Neural progenitor cell (in vitro differentiated cells): ENCODE measurements around the gene RAB9A. TPM values are rescaled to one million over a fixed set of nuclear protein-coding genes. Genes with fewer than 3 reads are reported as not detected.

Source experiments
- DNase-seq: peaks from one replicate; pipeline ENCODE4 v3.0.0-alpha.2; 2016; ENCODE audit warnings: low spot score
- H2AFZ ChIP-seq: fragments of 200-600 bp; sonication (generic); replicated peaks from 2 replicates; pipeline ENCODE4 v1.6.1; 2016; ENCODE audit warnings: antibody characterized with exemption
- H3F3A ChIP-seq: fragments of 200-600 bp; sonication (generic); 2 replicates; pipeline ENCODE4 v1.6.1; 2016; ENCODE audit warnings: antibody characterized with exemption, low read depth
- H3K27ac ChIP-seq: fragments of 200-600 bp; sonication (generic); 2 replicates; pipeline ENCODE4 v1.5.1; 2016; ENCODE audit warnings: mild to moderate bottlenecking
- H3K27me3 ChIP-seq: fragments of 200-600 bp; sonication (generic); 2 replicates; pipeline ENCODE4 v1.6.1; 2016; ENCODE audit warnings: mild to moderate bottlenecking, moderate library complexity
- H3K36me3 ChIP-seq: fragments of 200-600 bp; sonication (generic); 2 replicates; pipeline ENCODE4 v1.5.1; 2016
- H3K4me1 ChIP-seq: fragments of 200-600 bp; sonication (generic); 2 replicates; pipeline ENCODE4 v1.6.1; 2016; ENCODE audit warnings: mixed run types
- H3K4me2 ChIP-seq: fragments of 200-600 bp; sonication (generic); 2 replicates; pipeline ENCODE4 v1.6.1; 2016
- H3K4me3 ChIP-seq: fragments of 200-600 bp; sonication (generic); 2 replicates; pipeline ENCODE4 v1.5.1; 2016
- H3K79me2 ChIP-seq: fragments of 200-600 bp; sonication (generic); 2 replicates; pipeline ENCODE4 v1.6.1; 2016; ENCODE audit warnings: low read depth
- H3K9ac ChIP-seq: fragments of 200-600 bp; sonication (generic); 2 replicates; pipeline ENCODE4 v1.6.1; 2016
- H3K9me3 ChIP-seq: fragments of 200-600 bp; sonication (generic); 2 replicates; pipeline ENCODE4 v1.5.1; 2016; ENCODE audit warnings: low read depth
- H4K20me1 ChIP-seq: fragments of 200-600 bp; sonication (generic); 2 replicates; pipeline ENCODE4 v1.6.1; 2016; ENCODE audit warnings: low read depth
- H3K27ac Mint-ChIP-seq: 3 replicates; pipeline ENCODE4 v1.8.0; 2021; ENCODE audit warnings: mixed read lengths
- H3K27me3 Mint-ChIP-seq: 2 replicates; pipeline ENCODE4 v1.8.0; 2022; ENCODE audit warnings: low read depth, mild to moderate bottlenecking, inconsistent platforms, moderate library complexity, mixed read lengths; ENCODE audit not compliant: insufficient read depth
- H3K36me3 Mint-ChIP-seq: 3 replicates; pipeline ENCODE4 v1.8.0; 2021; ENCODE audit warnings: mixed read lengths
- H3K4me1 Mint-ChIP-seq: 3 replicates; pipeline ENCODE4 v1.8.0; 2021; ENCODE audit warnings: mixed read lengths
- H3K4me3 Mint-ChIP-seq: 3 replicates; pipeline ENCODE4 v1.8.0; 2021; ENCODE audit warnings: mild to moderate bottlenecking, moderate library complexity, mixed read lengths
- H3K9me3 Mint-ChIP-seq: 3 replicates; pipeline ENCODE4 v1.8.0; 2020; ENCODE audit warnings: mixed read lengths
- CTCF ChIP-seq: fragments of 200-600 bp; sonication (generic); IDR thresholded peaks from 2 replicates; pipeline ENCODE4 v1.5.1; 2017; ENCODE audit warnings: antibody characterized with exemption, mild to moderate bottlenecking
- EZH2 ChIP-seq: fragments of 200-600 bp; sonication (generic); IDR thresholded peaks from 2 replicates; pipeline ENCODE4 v1.6.1; 2017; ENCODE audit warnings: antibody characterized with exemption, mild to moderate bottlenecking, moderate library complexity
- EZH2phosphoT487 ChIP-seq: fragments of 200-600 bp; sonication (generic); IDR thresholded peaks from 2 replicates; pipeline ENCODE4 v1.6.1; 2017; ENCODE audit warnings: antibody characterized with exemption
- total RNA-seq: library from RNA; depleted of rRNA; stranded (reverse); fragments of >200 nt; gene quantifications from 2 replicates; pipeline ENCODE4 v1.2.3, GENCODE V29; 2015; ENCODE audit warnings: low replicate concordance

Gene RAB9A
- total RNA-seq, 1 donor from 2014 or later, result 30.5 TPM

GRCh38 chrX:13697455-13697854 lies 8.5 kb downstream of the RAB9A start:
- H3K36me3 ChIP-seq, result no peaks in the 10 kb centered on the region
- H3K79me2 ChIP-seq, result peaks cover 98% of the 10 kb centered on the region
- H3F3A ChIP-seq, result no peaks in the 10 kb centered on the region
- DNase-seq, result no peak
- no peak for TF ChIP-seq EZH2phosphoT487
- no peak for TF ChIP-seq EZH2
- no peak for TF ChIP-seq CTCF
- H2AFZ ChIP-seq, result no peak overlapping the region
- no peak overlapping the region for H3K9ac ChIP-seq
- H3K4me2 ChIP-seq, result no peak overlapping the region
- peaks cover 18% of the 10 kb centered on the region for H3K4me1 Mint-ChIP-seq
- no peak overlapping the region for H3K4me3 ChIP-seq
- H3K9me3 Mint-ChIP-seq, result no peaks in the 10 kb centered on the region
- no peak overlapping the region for H3K27ac ChIP-seq
- no peak overlapping the region for H3K4me3 Mint-ChIP-seq
- H3K27me3 ChIP-seq, result no peaks in the 10 kb centered on the region
- H3K27ac Mint-ChIP-seq, result no peak overlapping the region
- H3K9me3 ChIP-seq, result no peaks in the 10 kb centered on the region
- H3K4me1 ChIP-seq, result peaks cover 19% of the 10 kb centered on the region
- peaks cover 82% of the 10 kb centered on the region for H4K20me1 ChIP-seq
- no peaks in the 10 kb centered on the region for H3K27me3 Mint-ChIP-seq
- peaks cover 4% of the 10 kb centered on the region for H3K36me3 Mint-ChIP-seq

- H3F3A ChIP-seq, result no peaks in the 10 kb centered on the region
- peaks cover 98% of the 10 kb centered on the region for H3K79me2 ChIP-seq
- H3K4me3 Mint-ChIP-seq, result no peak overlapping the region
- H3K27ac Mint-ChIP-seq, result no peak overlapping the region
- H3K4me1 Mint-ChIP-seq, result peaks cover 14% of the 10 kb centered on the region
- H3K4me2 ChIP-seq, result no peak overlapping the region
- peaks cover 82% of the 10 kb centered on the region for H4K20me1 ChIP-seq
- no peak for DNase-seq
- no peak overlapping the region for H2AFZ ChIP-seq
- H3K4me3 ChIP-seq, result no peak overlapping the region
- no peaks in the 10 kb centered on the region for H3K36me3 ChIP-seq
- H3K4me1 ChIP-seq, result peaks cover 19% of the 10 kb centered on the region
- H3K27me3 Mint-ChIP-seq, result no peaks in the 10 kb centered on the region
- peaks cover 4% of the 10 kb centered on the region for H3K36me3 Mint-ChIP-seq
- no peaks in the 10 kb centered on the region for H3K9me3 ChIP-seq
- TF ChIP-seq EZH2phosphoT487 (no peak), EZH2 (no peak), CTCF (no peak)
- no peak overlapping the region for H3K9ac ChIP-seq
- H3K27ac ChIP-seq, result no peak overlapping the region
- H3K27me3 ChIP-seq, result no peaks in the 10 kb centered on the region
- H3K9me3 Mint-ChIP-seq, result no peaks in the 10 kb centered on the region
Measured at GRCh38 chrX:13697976-13698375, 9.0 kb downstream of the RAB9A start.

- TF ChIP-seq EZH2 (no peak), CTCF (no peak), EZH2phosphoT487 (no peak)
- H3K9me3 Mint-ChIP-seq, result no peaks in the 10 kb centered on the region
- H3K36me3 Mint-ChIP-seq, result peaks cover 4% of the 10 kb centered on the region
- Histone ChIP-seq H3F3A (no peaks in the 10 kb centered on the region), H3K79me2 (peaks cover 98% of the 10 kb centered on the region), H3K4me1 (peaks cover 19% of the 10 kb centered on the region), H3K36me3 (no peaks in the 10 kb centered on the region), H3K27ac (no peak overlapping the region), H2AFZ (no peak overlapping the region), H3K9ac (no peak overlapping the region), H3K4me3 (no peak overlapping the region), H3K27me3 (no peaks in the 10 kb centered on the region), H3K4me2 (no peak overlapping the region), H3K9me3 (no peaks in the 10 kb centered on the region), H4K20me1 (peaks cover 82% of the 10 kb centered on the region)
- no peaks in the 10 kb centered on the region for H3K27me3 Mint-ChIP-seq
- H3K4me3 Mint-ChIP-seq, result no peak overlapping the region
- peaks cover 9% of the 10 kb centered on the region for H3K4me1 Mint-ChIP-seq
- DNase-seq, result no peak
- no peak overlapping the region for H3K27ac Mint-ChIP-seq
Measured at GRCh38 chrX:13698432-13698831, 9.5 kb downstream of the RAB9A start.
